ENCODE measurements around the gene PNPLA5. TPM values are rescaled to one million over a fixed set of nuclear protein-coding genes. Genes with fewer than 3 reads are reported as not detected.

The PNPLA5 gene
- total and polyA plus RNA-seq, 2 of the 13 experiments (the other 11 are each of a cell fraction or from before 2014, with no cell fraction given) = not detected

DNA sequence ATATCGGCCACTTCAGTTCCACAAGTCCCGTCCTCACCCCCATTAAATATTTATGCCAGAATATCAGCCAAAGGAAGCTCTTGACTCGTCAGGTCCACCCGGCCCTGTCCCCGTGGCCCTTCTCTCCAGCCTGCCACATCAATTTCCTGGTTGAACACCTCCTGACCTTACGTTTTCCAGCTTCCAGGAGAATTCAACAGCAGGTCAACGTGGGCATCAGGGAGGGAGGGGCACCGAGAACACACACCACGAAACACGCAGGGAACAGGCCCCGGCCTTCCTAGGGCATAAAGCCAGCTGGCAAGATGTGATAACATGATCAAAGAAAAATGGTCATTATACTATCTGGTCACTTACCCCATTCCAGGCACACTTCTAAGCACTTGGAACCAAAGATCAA, 44.8 kb downstream of the PNPLA5 start:
- ATAC-seq (no peak), FAIRE-seq (no peak), DNase-seq (ENCODE audit: low spot score) (no peak)
- Histone ChIP-seq H3K79me2 (ENCODE audit: insufficient read depth, low read length) (no peaks in the 10 kb centered on the region), H3K9ac (ENCODE audit: insufficient read depth, low read depth, low read length) (no peak overlapping the region), H3K4me2 (ENCODE audit: low read depth, low read length) (no peak overlapping the region), H3K27ac (ENCODE audit: extremely low read length, insufficient read depth, low read length) (no peak overlapping the region), H3K27me3 (ENCODE audit: control insufficient read depth in 1 of 2, insufficient read depth in 2 of 2, low read length in 2 of 2) (peaks cover 9 to 67% of the 10 kb centered on the region in 2 experiments; a peak in 3 of 5 replicates), H3K4me1 (ENCODE audit: insufficient read depth, low read length) (no peaks in the 10 kb centered on the region), H3K36me3 (replicated peaks in 1 of 2; ENCODE audit: control insufficient read depth in 1 of 2, insufficient read depth in 2 of 2, low read length in 2 of 2) (no peaks in the 10 kb centered on the region), H4K20me1 (ENCODE audit: insufficient read depth, low read length) (no peaks in the 10 kb centered on the region), H3K9me3 (ENCODE audit: low read length) (no peaks in the 10 kb centered on the region), H2AFZ (ENCODE audit: low read length) (no peak overlapping the region), H3K4me3 (replicated peaks in 1 of 3; ENCODE audit: insufficient read depth in 1 of 3, low read depth in 2 of 3, low read length in 3 of 3) (no peak overlapping the region)
- no TSS peak for BruUV-seq (replicated peaks)
- intact Hi-C loops (cut with micrococcal nuclease; ENCODE audit: unreplicated experiment) = no loop called here
- ChIA-PET CTCF (ENCODE audit: low intra/inter-chr PET ratio, low total read pairs) (no interaction called here), POLR2A (no interaction called here)
- in situ Hi-C loops (cut with HindIII; ENCODE audit: extremely low pct_ligation_motif_present, low pct_unique_long_range_greater_than_20kb) = no loop called here
- TF ChIP-seq, protein P1, sequence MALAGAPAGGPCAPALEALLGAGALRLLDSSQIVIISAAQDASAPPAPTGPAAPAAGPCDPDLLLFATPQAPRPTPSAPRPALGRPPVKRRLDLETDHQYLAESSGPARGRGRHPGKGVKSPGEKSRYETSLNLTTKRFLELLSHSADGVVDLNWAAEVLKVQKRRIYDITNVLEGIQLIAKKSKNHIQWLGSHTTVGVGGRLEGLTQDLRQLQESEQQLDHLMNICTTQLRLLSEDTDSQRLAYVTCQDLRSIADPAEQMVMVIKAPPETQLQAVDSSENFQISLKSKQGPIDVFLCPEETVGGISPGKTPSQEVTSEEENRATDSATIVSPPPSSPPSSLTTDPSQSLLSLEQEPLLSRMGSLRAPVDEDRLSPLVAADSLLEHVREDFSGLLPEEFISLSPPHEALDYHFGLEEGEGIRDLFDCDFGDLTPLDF (CRISPR knock-in tag; IDR thresholded peaks at IDR 0.05) = no peak
- TF ChIP-seq ESRRA (CRISPR knock-in tag; IDR thresholded peaks at IDR 0.05; ENCODE audit: low read depth) = no peak
- WGBS (ENCODE audit: low lambda C conversion rate) = 22% methylated on average over 11 of the region's 11 CpGs

DNA sequence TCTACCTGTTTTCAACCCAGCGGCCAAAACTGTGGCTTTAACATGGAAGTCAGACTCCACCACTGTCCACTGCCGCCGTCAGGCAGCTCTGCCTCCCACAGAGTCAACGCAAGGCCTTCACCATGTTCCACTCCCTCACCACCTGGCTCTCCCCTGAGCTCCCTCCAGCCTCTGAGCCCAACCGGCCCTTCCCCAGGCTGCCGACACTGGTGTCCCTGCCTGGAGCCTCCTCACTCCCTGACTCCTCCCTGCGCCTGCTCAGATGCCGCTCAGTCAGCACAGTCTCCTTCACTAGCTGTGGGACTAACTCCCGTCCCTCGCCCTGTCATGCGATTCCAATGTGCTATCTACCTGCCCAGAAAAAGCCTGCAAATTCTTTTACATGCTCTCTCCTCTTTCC, 45.8 kb downstream of the PNPLA5 start:
- WGBS (ENCODE audit: low lambda C conversion rate) = 36% methylated on average over 11 of the region's 11 CpGs
- no peaks in the 10 kb centered on the region for H3K79me2 ChIP-seq (ENCODE audit: insufficient read depth, low read length)
- H3K36me3 ChIP-seq (replicated peaks in 1 of 2; ENCODE audit: control insufficient read depth in 1 of 2, insufficient read depth in 2 of 2, low read length in 2 of 2) = no peaks in the 10 kb centered on the region
- intact Hi-C loops (cut with micrococcal nuclease; ENCODE audit: unreplicated experiment) (no loop called here), in situ Hi-C loops (cut with HindIII; ENCODE audit: extremely low pct_ligation_motif_present, low pct_unique_long_range_greater_than_20kb) (no loop called here)
- ATAC-seq = no peak
- ChIA-PET CTCF (ENCODE audit: low intra/inter-chr PET ratio, low total read pairs) (no interaction called here), POLR2A (no interaction called here)
- H3K27ac ChIP-seq (ENCODE audit: extremely low read length, insufficient read depth, low read length) = no peak overlapping the region
- no TSS peak for BruUV-seq (replicated peaks)
- no peak overlapping the region for H3K4me3 ChIP-seq (replicated peaks in 1 of 3; ENCODE audit: insufficient read depth in 1 of 3, low read depth in 2 of 3, low read length in 3 of 3)
- DNase-seq (ENCODE audit: low spot score) = no peak
- no peak overlapping the region for H2AFZ ChIP-seq (ENCODE audit: low read length)
- no peak for TF ChIP-seq SMAD3 (CRISPR knock-in tag; IDR thresholded peaks at IDR 0.05)
- no peak for TF ChIP-seq ZNF256 (CRISPR knock-in tag; conservative IDR thresholded peaks at IDR 0.05)
- no peak for TF ChIP-seq ZKSCAN5 (CRISPR knock-in tag; IDR thresholded peaks at IDR 0.05)
- TF ChIP-seq ZNF460 (CRISPR knock-in tag; IDR thresholded peaks at IDR 0.05; ENCODE audit: borderline replicate concordance) = no peak
- TF ChIP-seq ZSCAN22 (CRISPR knock-in tag; IDR thresholded peaks at IDR 0.05) = no peak
- peaks cover 9 to 67% of the 10 kb centered on the region in 2 experiments; a peak in 3 of 5 replicates for H3K27me3 ChIP-seq (ENCODE audit: control insufficient read depth in 1 of 2, insufficient read depth in 2 of 2, low read length in 2 of 2)
- no peak overlapping the region for H3K4me2 ChIP-seq (ENCODE audit: low read depth, low read length)
- FAIRE-seq = no peak
- H4K20me1 ChIP-seq (ENCODE audit: insufficient read depth, low read length) = no peaks in the 10 kb centered on the region
- H3K9me3 ChIP-seq (ENCODE audit: low read length) = no peaks in the 10 kb centered on the region
- H3K9ac ChIP-seq (ENCODE audit: insufficient read depth, low read depth, low read length) = no peak overlapping the region
- no peaks in the 10 kb centered on the region for H3K4me1 ChIP-seq (ENCODE audit: insufficient read depth, low read length)

Measured in HepG2 (cell line).